UCSD-AML1 (cell line): ENCODE data around the gene CENPH.
"Not testable (repeated sequence)": the region's sequence is repeated elsewhere in the genome, so short reads cannot be mapped to it uniquely, and the experiment has no call there.

Source experiments
- DNase-seq: peaks from one replicate; lab custom pipeline; 2025; ENCODE audit not compliant: unreplicated experiment; lab: John Stamatoyannopoulos, UW

Gene CENPH

DNA sequence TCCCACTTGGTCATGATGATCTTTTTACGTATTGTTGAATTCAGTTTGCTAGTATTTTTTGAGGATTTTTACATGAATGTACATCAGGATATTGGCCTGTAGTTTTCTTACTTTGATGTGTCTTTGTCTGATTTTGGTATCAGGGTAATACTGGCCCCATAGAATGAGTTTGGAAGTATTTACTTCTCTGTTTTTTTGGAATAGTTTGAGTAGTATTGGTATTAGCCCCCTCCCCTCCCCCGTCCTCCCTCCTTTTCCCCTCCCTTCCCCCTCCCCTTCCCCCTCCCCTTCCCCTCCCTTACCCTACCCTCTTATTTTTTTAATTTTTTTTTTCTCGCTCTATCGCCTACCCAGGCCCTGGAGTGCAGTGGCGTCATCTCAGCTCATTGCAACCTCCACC lies 55.6 kb downstream of the CENPH start:
- DNase-seq = no peak

DNA sequence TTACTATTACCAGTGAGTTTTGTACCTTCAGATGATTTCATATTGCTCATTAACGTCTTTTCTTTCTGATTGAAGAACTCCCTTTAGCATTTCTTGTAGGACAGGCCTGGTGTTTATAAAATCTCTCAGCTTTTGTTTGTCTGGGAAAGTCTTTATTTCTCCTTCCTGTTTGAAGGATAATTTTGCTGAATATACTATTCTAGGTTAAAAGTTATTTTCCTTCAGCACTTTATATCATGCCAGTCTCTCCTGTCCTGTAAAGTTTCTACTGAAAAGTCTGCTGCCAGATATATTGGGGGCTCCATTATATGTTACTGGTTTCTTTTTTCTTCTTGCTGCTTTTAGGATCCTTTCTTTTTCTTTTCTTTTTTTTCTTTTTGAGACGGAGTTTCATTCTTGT lies 58.6 kb downstream of the CENPH start:
- DNase-seq = no peak

DNA sequence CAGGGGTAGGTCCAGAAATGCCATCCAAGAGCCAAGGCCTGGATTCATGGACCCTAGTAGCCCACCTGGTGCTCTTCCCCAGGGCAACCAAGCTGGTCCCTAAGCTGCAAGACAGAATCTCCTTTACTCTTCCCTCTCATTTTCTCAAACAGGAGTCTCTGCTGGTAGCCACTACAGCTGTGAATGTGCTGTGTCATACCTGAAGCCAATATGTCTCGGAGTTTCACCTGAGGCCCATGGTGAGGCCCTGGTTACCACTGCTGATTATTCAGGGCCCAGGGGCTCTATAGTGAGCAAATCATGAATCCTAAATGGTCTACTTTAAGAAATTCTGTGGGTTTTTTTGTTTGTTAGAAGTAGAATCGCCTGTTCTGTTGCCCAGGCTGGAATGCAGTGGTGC lies 61.2 kb downstream of the CENPH start:
- DNase-seq = no peak

DNA sequence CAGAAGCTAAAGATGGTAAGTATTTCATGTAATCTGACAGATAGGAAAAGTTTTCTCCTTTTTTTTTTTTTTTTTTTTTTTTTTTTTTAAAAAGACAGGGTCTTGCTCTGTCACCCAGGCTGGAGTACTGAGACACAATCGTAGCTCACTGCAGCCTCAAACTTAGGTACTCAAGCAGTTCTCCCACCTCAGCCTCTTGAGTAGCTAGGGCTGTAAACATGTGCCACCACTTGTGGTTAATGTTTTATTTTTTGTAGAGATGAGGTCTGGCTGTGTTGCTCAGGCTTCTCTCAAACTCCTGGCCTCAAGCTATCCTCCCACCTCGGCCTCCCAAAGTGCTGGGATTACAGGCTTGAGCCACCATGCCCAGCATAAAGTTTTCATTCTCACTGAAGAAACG lies 63.1 kb downstream of the CENPH start:
- no peak for DNase-seq

GRCh38 chr5:69255940-69256339 lies 66.6 kb downstream of the CENPH start:
- DNase-seq = not testable (repeated sequence)

- no peak for DNase-seq
These were observed 68.2 kb downstream of the CENPH start for GRCh38 chr5:69257577-69257976.
